Vagina (tissue), 2 donors: Measurements from ENCODE around the gene LINGO4. TPM values are rescaled to one million over a fixed set of nuclear protein-coding genes. Genes with fewer than 3 reads are reported as not detected.

Source experiments
- DNase-seq, 2 donors: peaks; one replicate each; pipeline ENCODE4 v3.0.0-alpha.2; 2017; ENCODE audit errors: extremely low spot score in 2 of 2
- H3K27ac ChIP-seq: fragments of 200-600 bp; sonication (generic); one replicate; pipeline ENCODE4 v1.5.1; 2019
- H3K27me3 ChIP-seq: fragments of 200-600 bp; sonication (generic); one replicate; pipeline ENCODE4 v1.5.1; 2019
- H3K36me3 ChIP-seq, 2 donors: fragments of 200-600 bp; sonication (generic); one replicate each; pipeline ENCODE4 v1.5.1; 2017 to 2019
- H3K4me1 ChIP-seq: fragments of 200-600 bp; sonication (generic); one replicate; pipeline ENCODE4 v1.5.1; 2019
- H3K4me3 ChIP-seq, 2 donors: fragments of 200-600 bp; sonication (generic); 1 replicate in 1 of 2; 2 replicates in 1 of 2; pipeline ENCODE4 v1.5.1; 2016 to 2019
- H3K9me3 ChIP-seq: fragments of 200-600 bp; sonication (generic); one replicate; pipeline ENCODE4 v1.5.1; 2019
- CTCF ChIP-seq, 3 experiments: fragments of 450-650 bp in 2 of 3; fragments of 200-600 bp in 1 of 3; sonication (generic) in 1 of 3; IDR thresholded peaks; one replicate each; pipeline ENCODE4 v1.5.1; 2017 to 2019; ENCODE audit warnings: antibody characterized with exemption in 3 of 3, mild to moderate bottlenecking in 2 of 3, moderate library complexity in 2 of 3
- POLR2A ChIP-seq, 2 donors: fragments of 450-650 bp; IDR thresholded peaks; one replicate each; pipeline ENCODE4 v1.6.1; 2017; ENCODE audit warnings: antibody characterized with exemption in 2 of 2, mild to moderate bottlenecking in 2 of 2, moderate library complexity in 2 of 2
- POLR2AphosphoS5 ChIP-seq, 2 donors: sonication (generic); formaldehyde crosslinking; IDR thresholded peaks; one replicate each; pipeline ENCODE4 v1.9.0; 2017; ENCODE audit warnings: antibody characterized with exemption in 2 of 2, mild to moderate bottlenecking in 2 of 2, low read depth in 1 of 2; ENCODE audit not compliant: insufficient read depth in 1 of 2
- intact Hi-C: fragments of 100-400 bp; cut with DNase I; formaldehyde crosslinking; loops from one replicate; pipeline ENCODE4 v1.15.1; 2023
- total RNA-seq: library from RNA; depleted of rRNA; stranded (reverse); fragments of >200 nt; gene quantifications from one replicate; pipeline ENCODE4 v1.2.3, GENCODE V29; 2016

Gene LINGO4
- total RNA-seq, 1 donor from 2014 or later = 0.98 TPM

- TF ChIP-seq POLR2AphosphoS5 (IDR thresholded peaks at IDR 0.05; ENCODE audit: insufficient read depth in 1 of 2, low read depth in 1 of 2) (no peak), CTCF (IDR thresholded peaks at IDR 0.05) (no peak), POLR2A (IDR thresholded peaks at IDR 0.05) (no peak)
- Histone ChIP-seq H3K27me3 (no peaks in the 10 kb centered on the region), H3K36me3 (no peaks in the 10 kb centered on the region), H3K4me3 (no peak overlapping the region), H3K27ac (no peak overlapping the region), H3K9me3 (no peaks in the 10 kb centered on the region), H3K4me1 (peaks cover 6% of the 10 kb centered on the region)
- intact Hi-C loops = no loop called here
- no peak for DNase-seq
Measured at GRCh38 chr1:151851886-151852285, 46.7 kb upstream of the LINGO4 start.

- intact Hi-C loops = no loop called here
- no peaks in the 10 kb centered on the region for H3K36me3 ChIP-seq
- DNase-seq = no peak
- H3K9me3 ChIP-seq = no peaks in the 10 kb centered on the region
- no peak overlapping the region for H3K27ac ChIP-seq
- H3K27me3 ChIP-seq = no peaks in the 10 kb centered on the region
- TF ChIP-seq POLR2AphosphoS5 (IDR thresholded peaks at IDR 0.05; ENCODE audit: insufficient read depth in 1 of 2, low read depth in 1 of 2) (no peak), POLR2A (IDR thresholded peaks at IDR 0.05) (no peak), CTCF (IDR thresholded peaks at IDR 0.05) (no peak)
- no peak overlapping the region for H3K4me3 ChIP-seq
- H3K4me1 ChIP-seq = no peaks in the 10 kb centered on the region
Measured at GRCh38 chr1:151849871-151850270, 44.7 kb upstream of the LINGO4 start.

- intact Hi-C loops = no loop called here
- Histone ChIP-seq H3K4me1 (no peaks in the 10 kb centered on the region), H3K4me3 (no peak overlapping the region), H3K27ac (no peak overlapping the region), H3K9me3 (no peaks in the 10 kb centered on the region), H3K36me3 (no peaks in the 10 kb centered on the region), H3K27me3 (no peaks in the 10 kb centered on the region)
- TF ChIP-seq POLR2AphosphoS5 (IDR thresholded peaks at IDR 0.05; ENCODE audit: insufficient read depth in 1 of 2, low read depth in 1 of 2) (no peak), POLR2A (IDR thresholded peaks at IDR 0.05) (no peak), CTCF (IDR thresholded peaks at IDR 0.05) (no peak)
- DNase-seq = no peak
Measured at GRCh38 chr1:151849126-151849525, 43.9 kb upstream of the LINGO4 start.

- no peak for TF ChIP-seq POLR2A (IDR thresholded peaks at IDR 0.05)
- TF ChIP-seq CTCF (IDR thresholded peaks at IDR 0.05) = no peak
- TF ChIP-seq POLR2AphosphoS5 (IDR thresholded peaks at IDR 0.05; ENCODE audit: insufficient read depth in 1 of 2, low read depth in 1 of 2) = no peak
- no peak for DNase-seq
- Histone ChIP-seq H3K27ac (no peak overlapping the region), H3K4me1 (no peaks in the 10 kb centered on the region), H3K4me3 (no peak overlapping the region), H3K9me3 (no peaks in the 10 kb centered on the region), H3K27me3 (no peaks in the 10 kb centered on the region), H3K36me3 (no peaks in the 10 kb centered on the region)
- intact Hi-C loops = no loop called here
Measured at GRCh38 chr1:151847867-151848596, 42.8 kb upstream of the LINGO4 start.

GRCh38 chr1:151846686-151847237 lies 41.5 kb upstream of the LINGO4 start:
- intact Hi-C loops = no loop called here
- no peak overlapping the region for H3K4me3 ChIP-seq
- no peak overlapping the region for H3K27ac ChIP-seq
- no peak for TF ChIP-seq POLR2AphosphoS5 (IDR thresholded peaks at IDR 0.05; ENCODE audit: insufficient read depth in 1 of 2, low read depth in 1 of 2)
- H3K4me1 ChIP-seq = no peaks in the 10 kb centered on the region
- H3K36me3 ChIP-seq = no peaks in the 10 kb centered on the region
- no peaks in the 10 kb centered on the region for H3K9me3 ChIP-seq
- no peaks in the 10 kb centered on the region for H3K27me3 ChIP-seq
- DNase-seq = no peak
